ENCODE results near the gene C6orf52.
"Not testable (repeated sequence)": the region's sequence is repeated elsewhere in the genome, so short reads cannot be mapped to it uniquely, and the experiment has no call there.

The C6orf52 gene

DNA sequence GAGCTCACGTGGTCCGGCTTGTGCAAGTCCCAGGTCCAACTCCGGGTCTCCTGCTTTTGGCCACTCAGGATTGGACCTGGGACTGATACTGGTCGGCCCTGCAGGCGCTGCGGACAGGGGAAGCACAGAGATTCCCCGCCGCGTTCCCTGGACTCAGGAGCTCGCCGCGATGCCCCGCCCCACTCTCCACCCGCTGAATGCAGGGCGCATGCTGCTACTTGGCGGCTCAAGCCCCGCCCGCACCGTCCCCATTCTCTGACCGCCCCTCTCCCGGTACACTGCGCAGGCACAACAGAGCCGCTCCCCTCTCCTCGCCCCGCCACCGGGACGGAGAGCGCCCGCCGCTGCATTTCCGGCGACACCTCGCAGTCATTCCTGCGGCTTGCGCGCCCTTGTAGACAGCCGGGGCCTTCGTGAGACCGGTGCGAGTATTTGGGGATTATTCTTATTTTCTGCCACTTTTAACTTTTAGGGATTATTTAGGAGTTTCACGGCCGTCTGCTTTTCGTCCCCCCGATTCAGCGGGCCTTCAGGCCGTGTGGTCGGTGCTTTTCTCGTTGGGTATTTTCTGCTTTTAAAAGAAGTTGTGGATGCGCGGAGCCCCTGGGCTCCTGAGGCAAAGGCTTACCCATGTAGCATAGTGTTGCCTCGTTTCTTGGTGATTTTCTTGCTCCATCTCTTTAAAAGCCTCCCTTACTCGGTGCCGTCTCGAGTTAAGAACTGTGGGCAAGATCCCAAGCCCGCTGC is 28.6 kb upstream of the C6orf52 start, which contains the start of gene TMEM14C:
TMEM14C (plus strand) TSS at position 251 of the 747 bp plus-strand sequence. CDS start 1,544 bp downstream, outside the sequence.
- TF ChIP-seq, protein P1, sequence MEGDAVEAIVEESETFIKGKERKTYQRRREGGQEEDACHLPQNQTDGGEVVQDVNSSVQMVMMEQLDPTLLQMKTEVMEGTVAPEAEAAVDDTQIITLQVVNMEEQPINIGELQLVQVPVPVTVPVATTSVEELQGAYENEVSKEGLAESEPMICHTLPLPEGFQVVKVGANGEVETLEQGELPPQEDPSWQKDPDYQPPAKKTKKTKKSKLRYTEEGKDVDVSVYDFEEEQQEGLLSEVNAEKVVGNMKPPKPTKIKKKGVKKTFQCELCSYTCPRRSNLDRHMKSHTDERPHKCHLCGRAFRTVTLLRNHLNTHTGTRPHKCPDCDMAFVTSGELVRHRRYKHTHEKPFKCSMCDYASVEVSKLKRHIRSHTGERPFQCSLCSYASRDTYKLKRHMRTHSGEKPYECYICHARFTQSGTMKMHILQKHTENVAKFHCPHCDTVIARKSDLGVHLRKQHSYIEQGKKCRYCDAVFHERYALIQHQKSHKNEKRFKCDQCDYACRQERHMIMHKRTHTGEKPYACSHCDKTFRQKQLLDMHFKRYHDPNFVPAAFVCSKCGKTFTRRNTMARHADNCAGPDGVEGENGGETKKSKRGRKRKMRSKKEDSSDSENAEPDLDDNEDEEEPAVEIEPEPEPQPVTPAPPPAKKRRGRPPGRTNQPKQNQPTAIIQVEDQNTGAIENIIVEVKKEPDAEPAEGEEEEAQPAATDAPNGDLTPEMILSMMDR (IDR thresholded peaks at IDR 0.05; ENCODE audit: low read depth, low read length): no peak
- H3K9me3 ChIP-seq: no peaks in the 10 kb centered on the region; the same call in 1 of the 2 replicates
- H3K36me3 ChIP-seq: peaks cover 4% of the 10 kb centered on the region
- peaks cover 7% of the 10 kb centered on the region for H3K4me1 ChIP-seq
- no peaks in the 10 kb centered on the region for H3K27me3 ChIP-seq
- DNase-seq: peak; percentile 98
- H3K4me3 ChIP-seq (ENCODE audit: low read depth, low read length): peak within 1 kb of the TSS; percentile 85

DNA sequence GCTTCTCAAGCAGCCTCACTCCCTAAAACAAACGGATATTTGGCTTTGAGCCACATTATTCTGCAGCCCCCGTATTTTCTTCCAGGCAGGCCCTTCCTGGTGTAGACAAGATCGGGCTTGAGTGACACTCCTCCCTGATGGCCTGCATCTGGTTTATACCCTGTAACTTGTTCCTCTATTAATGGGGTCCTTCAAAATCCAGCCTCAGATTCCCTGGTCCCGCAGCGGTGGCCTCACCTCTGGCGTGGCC is 28.1 kb upstream of the C6orf52 start:
- peaks cover 4% of the 10 kb centered on the region for H3K36me3 ChIP-seq
- peak overlapping the region; percentile 85 for H3K4me3 ChIP-seq (ENCODE audit: low read depth, low read length)
- TF ChIP-seq, protein P1 (IDR thresholded peaks at IDR 0.05; ENCODE audit: low read depth, low read length): no peak
- peaks cover 7% of the 10 kb centered on the region for H3K4me1 ChIP-seq
- no peaks in the 10 kb centered on the region for H3K27me3 ChIP-seq
- no peaks in the 10 kb centered on the region; the same call in 1 of the 2 replicates for H3K9me3 ChIP-seq
- no peak for DNase-seq

DNA sequence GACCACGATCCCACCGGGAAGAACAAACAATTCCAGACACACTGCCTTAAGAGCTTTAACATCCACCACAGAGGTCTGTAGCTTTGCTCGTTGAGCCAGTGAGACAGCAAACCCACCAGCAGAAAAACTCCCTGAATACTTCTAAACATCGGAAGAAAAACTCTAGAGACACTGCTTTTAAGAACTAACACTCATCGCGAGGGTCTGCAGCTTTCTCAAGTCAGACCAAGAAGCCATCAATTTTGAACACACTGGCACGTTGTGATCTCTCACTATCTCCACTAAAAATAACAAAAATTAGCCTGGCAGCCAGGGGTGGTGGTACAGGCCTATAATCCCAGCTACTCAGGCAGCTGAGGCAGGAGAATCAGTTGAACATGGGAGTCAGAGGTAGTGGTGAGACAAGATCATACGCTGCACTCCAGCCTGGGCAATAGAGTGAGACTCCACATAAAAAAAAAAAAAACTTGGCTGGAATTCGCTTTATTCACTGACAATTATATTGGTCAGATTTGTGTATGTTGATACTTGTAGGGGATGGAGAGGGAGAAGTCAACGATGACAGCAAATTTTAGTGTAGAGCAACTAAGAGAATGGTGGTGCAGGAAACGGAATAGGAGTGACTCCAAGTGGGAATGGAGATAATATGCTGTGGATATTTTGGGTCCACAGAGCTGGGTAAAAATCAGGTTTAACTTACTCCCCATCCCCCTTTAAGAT is 27.6 kb upstream of the C6orf52 start:
- TF ChIP-seq, protein P1 (IDR thresholded peaks at IDR 0.05; ENCODE audit: low read depth, low read length): no peak
- Histone ChIP-seq H3K27me3 (no peaks in the 10 kb centered on the region), H3K9me3 (no peaks in the 10 kb centered on the region; the same call in 1 of the 2 replicates), H3K36me3 (peaks cover 4% of the 10 kb centered on the region), H3K4me3 (ENCODE audit: low read depth, low read length) (peak overlapping the region; percentile 85), H3K4me1 (peaks cover 7% of the 10 kb centered on the region)
- no peak for DNase-seq

GRCh38 chr6:10720960-10721849 is 26.8 kb upstream of the C6orf52 start:
- H3K9me3 ChIP-seq, H3K27me3 ChIP-seq, H3K4me1 ChIP-seq, H3K36me3 ChIP-seq, DNase-seq: not testable (repeated sequence)
- H3K4me3 ChIP-seq (ENCODE audit: low read depth, low read length): peak overlapping the region; percentile 60

DNA sequence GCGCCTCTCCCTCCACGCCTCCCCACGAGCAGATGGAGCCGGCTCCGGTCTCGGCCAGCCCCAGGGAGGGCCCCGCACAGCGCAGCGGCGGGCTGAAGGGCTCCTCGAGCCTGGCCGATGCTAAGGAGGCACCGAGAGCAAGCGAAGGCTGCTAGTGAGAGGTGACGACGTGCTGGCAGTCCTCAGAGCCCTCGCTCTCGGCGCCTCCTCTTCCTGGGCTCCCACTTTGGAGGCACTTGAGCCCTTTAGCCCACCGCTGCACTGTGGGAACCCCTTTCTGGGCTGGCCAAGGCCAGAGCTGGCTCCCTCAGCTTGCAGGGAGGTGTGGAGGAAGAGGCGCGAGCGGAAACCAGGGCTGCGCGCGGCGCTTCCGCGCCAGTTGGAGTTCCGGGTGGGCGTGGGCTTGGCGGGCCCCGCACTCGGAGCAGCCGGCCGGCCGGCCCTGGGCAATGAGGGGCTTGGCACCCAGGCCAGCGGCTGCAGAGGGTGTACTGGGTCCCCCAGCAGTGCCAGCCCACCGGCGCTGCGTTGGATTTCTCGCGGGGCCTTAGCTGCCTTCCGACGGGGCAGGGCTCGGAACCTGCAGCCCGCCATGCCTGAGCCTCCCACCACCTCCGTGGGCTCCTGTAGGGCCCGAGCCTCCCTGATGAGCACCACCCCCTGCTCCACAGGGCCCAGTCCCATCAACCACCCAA is 26.0 kb upstream of the C6orf52 start:
- H3K27me3 ChIP-seq: no peaks in the 10 kb centered on the region
- no peaks in the 10 kb centered on the region for H3K36me3 ChIP-seq
- H3K4me1 ChIP-seq: peaks cover 7% of the 10 kb centered on the region
- no peaks in the 10 kb centered on the region; the same call in 1 of the 2 replicates for H3K9me3 ChIP-seq
- TF ChIP-seq, protein P1 (IDR thresholded peaks at IDR 0.05; ENCODE audit: low read depth, low read length): no peak
- peak overlapping the region; percentile 60 for H3K4me3 ChIP-seq (ENCODE audit: low read depth, low read length)
- peak; percentile 30 for DNase-seq

- Histone ChIP-seq H3K27me3 (no peaks in the 10 kb centered on the region), H3K4me1 (peaks cover 7% of the 10 kb centered on the region), H3K9me3 (no peaks in the 10 kb centered on the region; the same call in 1 of the 2 replicates), H3K4me3 (ENCODE audit: low read depth, low read length) (peak overlapping the region; percentile 60), H3K36me3 (no peaks in the 10 kb centered on the region)
- DNase-seq: no peak
- TF ChIP-seq, protein P1 (IDR thresholded peaks at IDR 0.05; ENCODE audit: low read depth, low read length): no peak
Measured at GRCh38 chr6:10719964-10720264, 25.5 kb upstream of the C6orf52 start.
